BLaER1 treated with 17β-estradiol and CSF1 and Interleukin-3, amounts not matched to agents 10 nM and 100 nM (cell line): ENCODE results near the gene BEND5.

Experiments used
- H3K27ac ChIP-seq, 11 experiments: shearing (Covaris generic); formaldehyde crosslinking; 2 replicates each; pipeline ENCODE4 v1.8.1; 2022
- H3K27me3 ChIP-seq, 11 experiments: shearing (Covaris generic); formaldehyde crosslinking; 2 replicates each; pipeline ENCODE4 v1.8.1; 2022
- H3K36me3 ChIP-seq, 11 experiments: shearing (Covaris generic); formaldehyde crosslinking; 2 replicates each; pipeline ENCODE4 v1.8.1; 2022
- H3K4me1 ChIP-seq, 10 experiments: shearing (Covaris generic); formaldehyde crosslinking; 2 replicates each; pipeline ENCODE4 v1.8.1; 2022
- H3K4me2 ChIP-seq, 11 experiments: shearing (Covaris generic); formaldehyde crosslinking; 2 replicates each; pipeline ENCODE4 v1.8.1; 2022
- H3K4me3 ChIP-seq, 10 experiments: shearing (Covaris generic); formaldehyde crosslinking; 2 replicates each; pipeline ENCODE4 v1.8.1; 2022
- H3K9ac ChIP-seq, 11 experiments: shearing (Covaris generic); formaldehyde crosslinking; 2 replicates each; pipeline ENCODE4 v1.8.1; 2022
- H3K9me3 ChIP-seq, 11 experiments: shearing (Covaris generic); formaldehyde crosslinking; replicated peaks in 1 of 11; 2 replicates each; pipeline ENCODE4 v1.8.1; 2022
- H4K20me1 ChIP-seq, 11 experiments: shearing (Covaris generic); formaldehyde crosslinking; 2 replicates each; pipeline ENCODE4 v1.8.1; 2022
- Cebpa-rat ChIP-seq, 11 experiments: shearing (Covaris generic); IDR thresholded peaks; 2 replicates each; pipeline ENCODE4 v1.8.1; 2022

Gene BEND5

GRCh38 chr1:48726139-48726538, 50.6 kb downstream of the BEND5 start:
- H3K4me3 ChIP-seq, result no peak overlapping the region

GRCh38 chr1:48725341-48726046, 51.2 kb downstream of the BEND5 start:
- H3K9me3 ChIP-seq, result no peaks in the 10 kb centered on the region
- H3K36me3 ChIP-seq, result peaks cover 0 to 42% (median 40%) of the 10 kb centered on the region in 11 experiments; a peak in 19 of 22 replicates
- H4K20me1 ChIP-seq, result peaks cover 0 to 7% (median 0%) of the 10 kb centered on the region in 11 experiments; a peak in 6 of 22 replicates
- no peak overlapping the region for H3K27ac ChIP-seq
- no peak overlapping the region for H3K9ac ChIP-seq
- no peak for TF ChIP-seq Cebpa-rat (IDR thresholded peaks at IDR 0.05)
- H3K4me2 ChIP-seq, result no peak overlapping the region
- no peaks in the 10 kb centered on the region for H3K4me1 ChIP-seq
- no peak overlapping the region for H3K4me3 ChIP-seq
- no peaks in the 10 kb centered on the region for H3K27me3 ChIP-seq

More at GRCh38 chr1:48726139-48726538, 50.6 kb downstream of the BEND5 start:
- Histone ChIP-seq H3K4me2 (no peak overlapping the region), H3K4me1 (no peaks in the 10 kb centered on the region), H3K27me3 (no peaks in the 10 kb centered on the region), H3K36me3 (peaks cover 0 to 48% (median 46%) of the 10 kb centered on the region in 11 experiments; a peak in 20 of 22 replicates), H3K9ac (no peak overlapping the region), H4K20me1 (peaks cover 0 to 7% (median 0%) of the 10 kb centered on the region in 11 experiments; a peak in 6 of 22 replicates), H3K27ac (no peak overlapping the region), H3K9me3 (no peaks in the 10 kb centered on the region)
- TF ChIP-seq Cebpa-rat (IDR thresholded peaks at IDR 0.05), result no peak

GRCh38 chr1:48720929-48721328, 55.8 kb downstream of the BEND5 start:
- Histone ChIP-seq H3K9ac (no peak overlapping the region), H3K9me3 (no peaks in the 10 kb centered on the region), H3K4me1 (peaks cover 0 to 3% (median 0%) of the 10 kb centered on the region in 10 experiments; a peak in 2 of 20 replicates), H3K27me3 (no peaks in the 10 kb centered on the region), H3K27ac (no peak overlapping the region), H3K4me2 (no peak overlapping the region), H3K36me3 (no peaks in the 10 kb centered on the region; a peak in 1 of 22 replicates), H4K20me1 (no peaks in the 10 kb centered on the region; a peak in 1 of 22 replicates), H3K4me3 (no peak overlapping the region)
- TF ChIP-seq Cebpa-rat (IDR thresholded peaks at IDR 0.05), result no peak

GRCh38 chr1:48718705-48719104, 58.0 kb downstream of the BEND5 start:
- Histone ChIP-seq H3K27me3 (no peaks in the 10 kb centered on the region), H3K4me3 (no peak overlapping the region), H3K9ac (no peak overlapping the region), H3K9me3 (no peaks in the 10 kb centered on the region), H4K20me1 (no peaks in the 10 kb centered on the region; a peak in 1 of 22 replicates), H3K36me3 (no peaks in the 10 kb centered on the region), H3K27ac (no peak overlapping the region), H3K4me2 (no peak overlapping the region), H3K4me1 (peaks cover 0 to 3% (median 0%) of the 10 kb centered on the region in 10 experiments; a peak in 2 of 20 replicates)
- no peak for TF ChIP-seq Cebpa-rat (IDR thresholded peaks at IDR 0.05)

GRCh38 chr1:48718116-48718630, 58.5 kb downstream of the BEND5 start:
- Histone ChIP-seq H3K9ac (no peak overlapping the region), H3K4me3 (no peak overlapping the region), H3K27me3 (no peaks in the 10 kb centered on the region), H3K4me1 (peaks cover 0 to 3% (median 0%) of the 10 kb centered on the region in 10 experiments; a peak in 2 of 20 replicates), H4K20me1 (no peaks in the 10 kb centered on the region; a peak in 1 of 22 replicates), H3K4me2 (no peak overlapping the region), H3K27ac (no peak overlapping the region), H3K36me3 (no peaks in the 10 kb centered on the region), H3K9me3 (no peaks in the 10 kb centered on the region)
- TF ChIP-seq Cebpa-rat (IDR thresholded peaks at IDR 0.05), result no peak

GRCh38 chr1:48717082-48717481, 59.6 kb downstream of the BEND5 start:
- Histone ChIP-seq H4K20me1 (no peaks in the 10 kb centered on the region; a peak in 1 of 22 replicates), H3K9me3 (no peaks in the 10 kb centered on the region), H3K27ac (no peak overlapping the region), H3K36me3 (no peaks in the 10 kb centered on the region), H3K9ac (no peak overlapping the region), H3K4me1 (peaks cover 0 to 3% (median 0%) of the 10 kb centered on the region in 10 experiments; a peak in 2 of 20 replicates), H3K27me3 (no peaks in the 10 kb centered on the region), H3K4me2 (no peak overlapping the region), H3K4me3 (no peak overlapping the region)
- no peak for TF ChIP-seq Cebpa-rat (IDR thresholded peaks at IDR 0.05)

GRCh38 chr1:48715921-48716320, 60.8 kb downstream of the BEND5 start:
- H3K4me1 ChIP-seq, result peaks cover 0 to 3% (median 0%) of the 10 kb centered on the region in 10 experiments; a peak in 2 of 20 replicates
- no peaks in the 10 kb centered on the region for H3K9me3 ChIP-seq
- H4K20me1 ChIP-seq, result no peaks in the 10 kb centered on the region; a peak in 1 of 22 replicates
- TF ChIP-seq Cebpa-rat (IDR thresholded peaks at IDR 0.05), result no peak
- H3K27me3 ChIP-seq, result no peaks in the 10 kb centered on the region
- H3K36me3 ChIP-seq, result no peaks in the 10 kb centered on the region
- H3K4me3 ChIP-seq, result no peak overlapping the region
- no peak overlapping the region for H3K27ac ChIP-seq
- no peak overlapping the region for H3K9ac ChIP-seq
- H3K4me2 ChIP-seq, result no peak overlapping the region

- no peak overlapping the region for H3K4me3 ChIP-seq
- H3K9me3 ChIP-seq, result no peaks in the 10 kb centered on the region
- TF ChIP-seq Cebpa-rat (IDR thresholded peaks at IDR 0.05), result no peak
- H3K27ac ChIP-seq, result no peak overlapping the region
- no peaks in the 10 kb centered on the region for H4K20me1 ChIP-seq
- no peaks in the 10 kb centered on the region for H3K27me3 ChIP-seq
- H3K4me1 ChIP-seq, result no peaks in the 10 kb centered on the region
- H3K9ac ChIP-seq, result no peak overlapping the region
- H3K4me2 ChIP-seq, result no peak overlapping the region
- H3K36me3 ChIP-seq, result no peaks in the 10 kb centered on the region
These were observed 65.8 kb downstream of the BEND5 start for GRCh38 chr1:48710915-48711314.

GRCh38 chr1:48710318-48710717, 66.4 kb downstream of the BEND5 start:
- Histone ChIP-seq H3K4me1 (no peaks in the 10 kb centered on the region), H4K20me1 (no peaks in the 10 kb centered on the region), H3K4me3 (no peak overlapping the region), H3K27ac (no peak overlapping the region), H3K9ac (no peak overlapping the region), H3K36me3 (no peaks in the 10 kb centered on the region), H3K4me2 (no peak overlapping the region), H3K9me3 (no peaks in the 10 kb centered on the region), H3K27me3 (no peaks in the 10 kb centered on the region)
- TF ChIP-seq Cebpa-rat (IDR thresholded peaks at IDR 0.05), result no peak
